Renal pelvis (tissue), 12 donors: ENCODE results near the gene SLC46A2. TPM values are rescaled to one million over a fixed set of nuclear protein-coding genes. Genes with fewer than 3 reads are reported as not detected.

Source experiments
- DNase-seq: peaks from one replicate; pipeline ENCODE4 v3.0.0-alpha.2; 2013
- long read RNA-seq, 16 experiments: transcript quantifications; one replicate each; lab custom pipeline, GENCODE V29; 2026
- polyA plus RNA-seq, 3 donors: library from polyadenylated mRNA; unstranded; fragments of 120-200 nt; gene quantifications; one replicate each; pipeline ENCODE4 v1.2.1, GENCODE V29; 2013; ENCODE audit not compliant: insufficient read length in 3 of 3

The SLC46A2 gene, protein sequence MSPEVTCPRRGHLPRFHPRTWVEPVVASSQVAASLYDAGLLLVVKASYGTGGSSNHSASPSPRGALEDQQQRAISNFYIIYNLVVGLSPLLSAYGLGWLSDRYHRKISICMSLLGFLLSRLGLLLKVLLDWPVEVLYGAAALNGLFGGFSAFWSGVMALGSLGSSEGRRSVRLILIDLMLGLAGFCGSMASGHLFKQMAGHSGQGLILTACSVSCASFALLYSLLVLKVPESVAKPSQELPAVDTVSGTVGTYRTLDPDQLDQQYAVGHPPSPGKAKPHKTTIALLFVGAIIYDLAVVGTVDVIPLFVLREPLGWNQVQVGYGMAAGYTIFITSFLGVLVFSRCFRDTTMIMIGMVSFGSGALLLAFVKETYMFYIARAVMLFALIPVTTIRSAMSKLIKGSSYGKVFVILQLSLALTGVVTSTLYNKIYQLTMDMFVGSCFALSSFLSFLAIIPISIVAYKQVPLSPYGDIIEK
- under 1 TPM; 0.16 to 0.43 (median 0.17) TPM for polyA plus RNA-seq
- long read RNA-seq, donor 1 = 0 reads
- long read RNA-seq, donor 2 = 0 reads
- long read RNA-seq, donor 3 = 0 reads
- long read RNA-seq, donor 4 = 0 reads
- long read RNA-seq, donor 5 = 0 reads
- long read RNA-seq, donor 6 = 0 reads
- long read RNA-seq, donor 7 = 0 reads
- long read RNA-seq, donor 8 = 0 reads
- long read RNA-seq, donor 9 = 0 reads
- long read RNA-seq, donor 10 = 0 reads
- long read RNA-seq, donor 11 = 0 reads
- long read RNA-seq, donor 12 = 0 reads
- long read RNA-seq, donor 13 = 0 reads
- long read RNA-seq, donor 14 = 0 reads
- long read RNA-seq, donor 15 = 0 reads
- long read RNA-seq, donor 16 = 0 reads

DNA sequence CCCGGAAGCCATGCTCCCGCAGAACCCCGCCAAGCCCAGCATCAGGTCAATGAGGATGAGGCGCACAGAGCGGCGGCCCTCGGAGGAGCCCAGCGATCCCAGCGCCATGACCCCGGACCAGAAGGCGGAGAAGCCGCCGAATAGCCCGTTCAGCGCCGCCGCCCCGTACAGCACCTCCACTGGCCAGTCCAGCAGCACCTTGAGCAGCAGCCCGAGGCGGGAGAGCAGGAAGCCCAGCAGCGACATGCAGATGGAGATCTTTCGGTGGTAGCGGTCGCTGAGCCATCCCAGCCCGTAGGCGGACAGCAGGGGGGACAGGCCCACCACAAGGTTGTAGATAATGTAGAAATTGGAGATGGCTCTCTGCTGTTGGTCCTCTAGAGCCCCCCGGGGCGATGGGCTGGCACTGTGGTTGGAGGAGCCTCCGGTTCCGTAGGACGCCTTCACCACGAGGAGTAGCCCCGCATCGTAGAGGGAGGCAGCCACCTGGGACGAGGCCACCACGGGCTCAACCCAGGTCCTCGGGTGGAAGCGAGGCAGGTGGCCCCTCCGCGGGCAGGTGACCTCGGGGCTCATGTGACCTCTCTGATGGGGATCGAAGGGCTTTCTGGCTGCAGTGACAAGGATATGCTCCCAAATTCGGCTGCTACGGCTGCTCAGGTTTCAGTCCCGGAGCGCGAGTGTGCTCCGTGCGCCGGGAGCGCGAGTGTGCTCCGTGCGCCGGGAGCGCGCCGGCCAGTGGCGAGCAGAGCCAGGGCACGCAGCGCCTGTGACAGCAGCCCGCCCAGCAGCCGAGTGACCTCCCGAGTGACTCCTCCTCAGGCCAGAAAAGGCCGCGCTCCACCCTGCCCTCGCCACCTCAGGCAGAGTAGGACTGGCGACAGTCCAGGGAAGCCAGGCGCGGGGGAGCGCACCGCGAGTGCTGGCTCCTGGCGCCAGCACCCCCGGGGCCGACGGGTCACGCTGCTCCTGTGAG, at the start of gene SLC46A2:
Gene SLC46A2 (minus strand): TSS at position 771 of the 976 bp plus-strand sequence. CDS start 195 bp downstream, at position 576.
- DNase-seq = peak; percentile 21

- DNase-seq = no peak
These were observed 48.7 kb upstream of the SLC46A2 start for GRCh38 chr9:112939418-112939817.

- DNase-seq = no peak
These were observed 43.0 kb upstream of the SLC46A2 start for GRCh38 chr9:112933696-112934095.

DNA sequence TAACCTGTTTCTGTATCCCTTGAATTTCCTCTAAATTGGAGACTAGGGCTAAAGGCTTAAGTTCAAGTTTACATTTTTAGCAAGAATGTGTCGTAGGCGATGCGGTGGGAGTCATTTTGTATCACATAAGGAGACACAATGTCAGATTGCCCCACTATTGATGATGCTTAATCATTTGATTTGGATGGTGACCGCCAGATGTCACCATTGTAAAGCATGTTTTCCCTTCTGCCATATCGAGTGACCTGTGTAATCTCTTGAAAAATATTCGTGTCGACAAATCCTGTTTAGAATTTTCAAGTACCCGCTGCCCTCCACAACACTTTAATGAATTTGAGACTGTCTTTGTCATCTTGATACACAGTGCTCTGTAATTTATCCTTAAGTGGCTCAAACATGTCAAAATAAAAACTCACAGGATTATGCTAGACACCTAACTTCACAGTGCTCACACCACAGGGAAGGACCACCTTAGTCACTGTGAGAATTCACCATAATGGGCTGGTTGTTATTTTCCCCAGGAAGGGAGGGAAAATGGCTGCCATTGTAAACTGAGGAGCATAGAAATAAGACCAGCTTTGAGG, 34.5 kb upstream of the SLC46A2 start:
- peak; percentile 21 for DNase-seq

DNA sequence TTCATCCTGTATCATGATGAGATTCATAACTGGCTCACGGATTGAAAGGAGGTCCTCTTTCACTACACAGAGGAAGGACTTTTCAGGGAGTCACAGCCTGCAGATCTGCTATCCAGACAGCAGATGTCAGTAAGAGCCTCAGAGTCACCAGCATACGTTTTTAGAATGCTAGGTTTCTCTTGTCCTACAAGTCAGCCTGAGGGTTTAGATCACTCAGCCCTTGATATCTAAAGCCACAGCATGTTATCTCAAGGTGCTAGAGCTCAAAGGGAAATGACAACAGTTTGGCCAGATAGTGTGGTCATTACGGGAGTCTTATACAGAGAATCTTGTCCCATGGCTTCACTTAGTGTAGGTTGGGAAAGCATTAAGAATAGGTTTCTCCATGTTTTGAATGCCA, 30.9 kb upstream of the SLC46A2 start:
- DNase-seq = peak; percentile 19

- no peak for DNase-seq
These were observed 27.3 kb upstream of the SLC46A2 start for GRCh38 chr9:112917987-112918362.

- DNase-seq = no peak
These were observed 26.6 kb upstream of the SLC46A2 start for GRCh38 chr9:112917047-112917986.

- DNase-seq = no peak
These were observed 23.8 kb upstream of the SLC46A2 start for GRCh38 chr9:112914524-112914923.

DNA sequence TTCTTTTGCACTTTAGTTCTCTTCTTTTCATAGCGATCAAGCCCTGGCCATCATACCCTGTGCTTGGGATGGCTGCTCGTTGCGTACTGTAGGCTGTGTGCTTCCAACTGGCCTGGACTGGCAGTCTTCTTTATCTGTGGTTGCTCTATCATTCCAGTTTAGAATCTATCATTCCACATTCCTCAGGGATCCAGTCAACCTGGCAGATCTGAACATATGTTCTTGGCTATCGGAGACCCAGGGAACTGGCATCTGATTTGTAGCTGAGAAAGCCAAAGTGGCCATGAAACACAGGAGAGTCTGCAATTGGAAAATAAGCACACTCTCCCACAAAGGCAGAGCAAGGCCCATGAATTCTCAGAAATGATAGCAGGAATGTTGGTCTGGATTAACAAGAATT, 22.6 kb upstream of the SLC46A2 start:
- no peak for DNase-seq

- DNase-seq = no peak
These were observed 22.0 kb upstream of the SLC46A2 start for GRCh38 chr9:112912636-112913035.

DNA sequence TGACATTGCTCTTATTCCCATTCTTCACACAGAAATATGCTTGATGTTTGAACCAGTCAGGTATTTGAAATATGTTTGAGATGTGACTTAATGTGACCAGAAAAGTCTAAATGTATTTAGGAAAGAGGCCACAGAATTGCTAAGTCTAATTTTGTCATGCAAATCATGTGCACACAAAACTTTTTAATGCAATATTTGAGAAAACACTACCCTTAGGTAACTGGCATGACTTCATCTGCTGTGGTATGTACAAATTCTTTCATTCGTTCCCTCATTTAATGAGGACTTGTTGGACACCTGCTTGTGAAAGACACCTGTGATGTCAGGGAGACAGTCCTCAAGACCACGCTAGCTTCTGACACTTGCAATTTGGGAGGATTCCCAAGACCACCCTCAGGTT, 21.1 kb upstream of the SLC46A2 start:
- DNase-seq = no peak

DNA sequence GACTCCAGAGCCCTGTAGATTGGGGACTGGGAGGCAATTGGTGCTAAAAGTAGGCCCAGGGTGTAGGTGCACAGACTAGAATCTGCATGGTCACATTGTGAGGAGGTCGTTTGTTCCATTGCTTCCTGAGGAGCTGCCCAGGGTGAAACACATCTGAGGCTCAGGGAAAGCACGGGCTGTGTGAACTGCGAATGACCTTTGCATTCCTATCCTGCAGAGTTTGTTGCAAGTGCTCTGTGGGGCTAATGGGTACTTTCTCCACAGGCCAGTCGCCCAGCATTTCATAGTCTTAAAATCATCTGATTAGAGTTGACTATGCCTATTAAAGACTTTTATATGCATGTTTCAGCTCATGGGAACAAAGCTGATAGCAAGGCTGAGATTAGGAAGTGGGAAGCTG, 14.4 kb upstream of the SLC46A2 start:
- DNase-seq = no peak

DNA sequence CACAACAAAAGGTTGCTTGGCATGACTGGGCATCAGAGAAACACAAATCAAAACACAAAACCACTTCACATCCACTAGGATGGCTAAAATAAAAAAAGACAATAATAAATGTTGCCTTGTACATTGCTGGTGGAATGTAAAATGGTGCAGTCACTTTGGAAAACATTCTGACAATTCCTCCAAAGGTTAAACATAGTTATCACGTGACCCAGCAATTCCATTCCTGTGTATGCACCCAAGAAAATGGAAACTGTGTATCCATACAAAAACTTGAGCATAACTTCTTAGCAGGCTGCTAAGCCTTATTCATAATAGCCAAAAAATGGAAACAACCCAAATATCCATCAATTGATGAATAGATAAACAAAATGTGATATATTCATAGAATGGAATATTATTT, 10.2 kb upstream of the SLC46A2 start:
- DNase-seq = no peak

- no peak for DNase-seq
These were observed 9.8 kb upstream of the SLC46A2 start for GRCh38 chr9:112900488-112900887.

DNA sequence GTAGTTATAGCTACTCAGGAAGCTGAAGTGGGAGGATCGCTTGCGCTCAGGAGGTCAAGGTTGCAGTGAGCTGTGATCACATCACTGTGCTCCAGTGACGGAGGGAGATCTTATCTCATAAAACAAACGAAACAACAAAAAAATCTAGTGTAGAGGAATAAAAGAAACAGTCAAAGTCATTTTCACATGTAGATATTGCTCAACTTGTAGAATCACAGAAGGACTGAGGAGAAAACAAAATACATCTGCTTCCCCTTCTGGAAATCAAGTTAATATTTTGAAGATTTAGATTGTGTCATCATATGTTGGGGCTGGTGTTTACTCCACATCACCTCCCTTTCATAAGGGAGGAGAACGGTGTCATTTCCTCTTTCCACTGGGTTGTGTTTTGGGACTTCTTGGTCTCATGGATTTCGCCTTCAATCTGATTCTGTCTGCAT, 8.2 kb upstream of the SLC46A2 start:
- no peak for DNase-seq

- DNase-seq = no peak
These were observed 5.5 kb upstream of the SLC46A2 start for GRCh38 chr9:112896131-112896530.

GRCh38 chr9:112894699-112895098, 4.0 kb upstream of the SLC46A2 start:
- DNase-seq = no peak

GRCh38 chr9:112894041-112894440, 3.4 kb upstream of the SLC46A2 start:
- no peak for DNase-seq

GRCh38 chr9:112892981-112893380, 2.3 kb upstream of the SLC46A2 start:
- DNase-seq = no peak

DNA sequence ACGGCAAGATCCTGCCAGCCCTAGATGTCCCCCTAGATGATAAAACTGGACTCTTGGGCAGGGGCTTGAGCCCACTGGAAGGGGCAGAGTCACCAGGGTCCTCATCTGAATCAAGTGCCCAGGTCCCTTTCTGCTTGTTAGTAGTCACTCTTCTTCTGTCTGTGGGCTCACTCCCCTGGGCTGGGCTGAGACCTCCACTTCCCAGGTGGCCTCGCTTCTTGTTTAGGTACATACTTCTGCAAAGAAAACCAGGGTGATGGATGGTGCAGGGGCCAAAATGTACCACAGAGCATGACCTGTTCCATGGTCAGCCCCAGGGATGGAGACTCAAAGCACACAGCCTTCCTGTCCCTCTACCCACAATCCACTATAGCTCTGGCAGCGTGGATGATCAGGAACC, 845 bp upstream of the SLC46A2 start:
- DNase-seq = no peak
